Activated T-helper 1 cell treated with anti-CD3 and anti-CD28 coated beads, Interleukin-12 subunit alpha, Interleukin-12 subunit beta, Interleukin-2, Interleukin-4 antibody, amounts not matched to agents 30 ng/mL and 10 ng/mL and 1 ng/mL, durations not matched to agents 14 hours and 24 hours and 36 hours (primary cell): Measurements from ENCODE around the gene SND1. TPM values are rescaled to one million over a fixed set of nuclear protein-coding genes. Genes with fewer than 3 reads are reported as not detected.

Experiments used
- DNase-seq: peaks from one replicate; pipeline ENCODE4 v3.0.0; 2021; ENCODE audit warnings: low spot score
- H3K27ac Mint-ChIP-seq: one replicate; pipeline ENCODE4 v1.8.0; 2021; ENCODE audit warnings: mild to moderate bottlenecking, mixed read lengths
- H3K27me3 Mint-ChIP-seq: one replicate; pipeline ENCODE4 v1.8.0; 2022; ENCODE audit warnings: mild to moderate bottlenecking, moderate library complexity, mixed read lengths; ENCODE audit not compliant: insufficient read depth
- H3K36me3 Mint-ChIP-seq: one replicate; pipeline ENCODE4 v1.8.0; 2021; ENCODE audit warnings: low read depth, mixed read lengths
- H3K4me1 Mint-ChIP-seq: one replicate; pipeline ENCODE4 v1.8.0; 2021; ENCODE audit warnings: low read depth, mixed read lengths
- H3K4me3 Mint-ChIP-seq: one replicate; pipeline ENCODE4 v1.8.0; 2021; ENCODE audit warnings: mild to moderate bottlenecking, moderate library complexity, mixed read lengths
- H3K9me3 Mint-ChIP-seq: one replicate; pipeline ENCODE4 v1.8.0; 2021; ENCODE audit warnings: mixed read lengths
- intact Hi-C: fragments of 100-400 bp; cut with micrococcal nuclease; formaldehyde crosslinking; loops from one replicate; pipeline ENCODE4 v1.15.1; 2024
- total RNA-seq: library from RNA; stranded (reverse); gene quantifications from 2 replicates; pipeline ENCODE4 v1.2.3, GENCODE V29; 2022

The SND1 gene
- total RNA-seq, 1 donor from 2014 or later: 292 TPM

- Mint-ChIP-seq H3K4me1 (peaks cover 6% of the 10 kb centered on the region), H3K27ac (no peak overlapping the region), H3K9me3 (no peaks in the 10 kb centered on the region), H3K36me3 (peaks cover 43% of the 10 kb centered on the region), H3K27me3 (no peaks in the 10 kb centered on the region), H3K4me3 (no peak overlapping the region)
- no peak for DNase-seq
- intact Hi-C loops: no loop called here
Measured at GRCh38 chr7:127730658-127731276, 78.8 kb downstream of the SND1 start.

DNA sequence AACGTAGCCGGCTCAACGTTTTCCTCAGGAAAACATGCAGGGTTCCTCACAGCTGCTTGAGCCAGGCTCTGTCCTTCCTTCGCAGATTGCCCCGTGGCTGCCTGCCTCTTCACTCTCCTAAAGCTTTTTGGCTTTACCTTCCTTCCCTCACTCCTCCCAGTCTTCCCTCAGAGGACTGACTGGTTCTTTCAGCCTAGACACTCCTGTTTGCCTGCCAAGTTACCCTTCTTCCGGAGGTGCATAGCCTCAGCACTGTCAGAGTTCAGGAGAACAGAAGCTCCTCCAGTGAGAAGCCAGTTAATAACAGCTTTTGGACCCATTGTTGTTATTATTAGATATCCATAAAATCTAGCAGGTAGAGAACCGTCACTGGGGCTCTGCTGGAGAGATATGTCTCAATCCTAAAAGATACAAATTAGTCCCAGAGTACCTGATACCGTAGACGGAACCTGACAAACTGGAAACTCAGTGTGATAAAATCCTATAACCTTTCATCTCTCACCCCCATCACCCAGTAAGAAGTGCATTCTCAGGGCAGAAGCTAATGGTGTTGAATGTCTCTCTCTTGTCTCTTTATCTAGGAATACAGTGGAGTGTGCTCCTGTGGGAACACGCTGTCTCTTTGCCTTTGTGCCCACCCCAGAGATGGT, 79.6 kb downstream of the SND1 start:
- DNase-seq: no peak
- no peaks in the 10 kb centered on the region for H3K27me3 Mint-ChIP-seq
- H3K27ac Mint-ChIP-seq: no peak overlapping the region
- peaks cover 6% of the 10 kb centered on the region for H3K4me1 Mint-ChIP-seq
- peaks cover 42% of the 10 kb centered on the region for H3K36me3 Mint-ChIP-seq
- no peak overlapping the region for H3K4me3 Mint-ChIP-seq
- intact Hi-C loops: no loop called here
- no peaks in the 10 kb centered on the region for H3K9me3 Mint-ChIP-seq

- peaks cover 43% of the 10 kb centered on the region for H3K36me3 Mint-ChIP-seq
- no peak overlapping the region for H3K4me3 Mint-ChIP-seq
- intact Hi-C loops: no loop called here
- no peaks in the 10 kb centered on the region for H3K27me3 Mint-ChIP-seq
- no peak overlapping the region for H3K27ac Mint-ChIP-seq
- peaks cover 6% of the 10 kb centered on the region for H3K4me1 Mint-ChIP-seq
- H3K9me3 Mint-ChIP-seq: no peaks in the 10 kb centered on the region
- no peak for DNase-seq
Measured at GRCh38 chr7:127732306-127732705, 80.3 kb downstream of the SND1 start.

DNA sequence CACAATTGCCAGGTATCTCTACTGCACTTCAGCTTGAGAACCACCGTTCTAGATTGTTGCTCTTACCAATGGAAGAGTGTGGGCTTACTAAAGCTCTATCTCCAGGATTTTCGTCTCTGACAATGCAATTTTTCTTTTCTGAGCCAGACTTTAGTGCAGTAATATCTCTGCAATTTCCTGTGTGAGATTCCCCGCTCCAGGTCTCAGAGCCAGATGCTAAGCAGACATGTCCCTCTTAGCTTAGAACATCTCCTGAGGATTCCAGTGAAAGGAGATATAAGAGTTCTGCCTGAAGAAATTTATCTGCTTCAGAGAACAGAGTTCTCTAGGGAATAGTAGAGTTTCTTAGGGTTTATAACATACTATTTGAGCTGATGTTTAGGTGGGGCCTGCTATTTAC, 82.0 kb downstream of the SND1 start:
- Mint-ChIP-seq H3K4me1 (peaks cover 6% of the 10 kb centered on the region), H3K36me3 (peaks cover 35% of the 10 kb centered on the region), H3K4me3 (no peak overlapping the region), H3K27ac (no peak overlapping the region), H3K9me3 (no peaks in the 10 kb centered on the region), H3K27me3 (no peaks in the 10 kb centered on the region)
- DNase-seq: no peak
- intact Hi-C loops: no loop called here

DNA sequence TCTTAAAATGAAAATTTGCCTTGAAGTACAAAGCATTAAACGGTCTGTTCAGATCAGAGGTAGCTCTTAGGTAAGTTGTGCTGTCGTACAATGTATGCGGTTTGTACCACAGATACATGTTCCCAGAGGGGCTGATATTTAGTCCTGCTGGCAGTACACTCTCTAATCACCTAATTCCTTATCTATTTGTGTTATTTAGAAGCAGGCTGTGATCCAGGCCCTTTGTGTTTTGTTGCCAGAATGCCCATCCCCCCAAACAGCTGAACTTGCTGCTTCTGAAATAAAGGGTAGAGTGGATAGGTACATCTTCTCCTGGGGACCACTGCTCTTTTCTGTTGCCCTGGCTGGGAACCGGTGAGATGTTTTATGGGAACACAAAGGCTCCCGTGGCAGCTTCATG, 84.5 kb downstream of the SND1 start:
- Mint-ChIP-seq H3K4me1 (peaks cover 8% of the 10 kb centered on the region), H3K4me3 (no peak overlapping the region), H3K27me3 (no peaks in the 10 kb centered on the region), H3K27ac (no peak overlapping the region), H3K9me3 (no peaks in the 10 kb centered on the region), H3K36me3 (peaks cover 30% of the 10 kb centered on the region)
- no peak for DNase-seq
- intact Hi-C loops: no loop called here

GRCh38 chr7:127738859-127739258, 86.9 kb downstream of the SND1 start:
- H3K4me3 Mint-ChIP-seq: no peak overlapping the region

DNA sequence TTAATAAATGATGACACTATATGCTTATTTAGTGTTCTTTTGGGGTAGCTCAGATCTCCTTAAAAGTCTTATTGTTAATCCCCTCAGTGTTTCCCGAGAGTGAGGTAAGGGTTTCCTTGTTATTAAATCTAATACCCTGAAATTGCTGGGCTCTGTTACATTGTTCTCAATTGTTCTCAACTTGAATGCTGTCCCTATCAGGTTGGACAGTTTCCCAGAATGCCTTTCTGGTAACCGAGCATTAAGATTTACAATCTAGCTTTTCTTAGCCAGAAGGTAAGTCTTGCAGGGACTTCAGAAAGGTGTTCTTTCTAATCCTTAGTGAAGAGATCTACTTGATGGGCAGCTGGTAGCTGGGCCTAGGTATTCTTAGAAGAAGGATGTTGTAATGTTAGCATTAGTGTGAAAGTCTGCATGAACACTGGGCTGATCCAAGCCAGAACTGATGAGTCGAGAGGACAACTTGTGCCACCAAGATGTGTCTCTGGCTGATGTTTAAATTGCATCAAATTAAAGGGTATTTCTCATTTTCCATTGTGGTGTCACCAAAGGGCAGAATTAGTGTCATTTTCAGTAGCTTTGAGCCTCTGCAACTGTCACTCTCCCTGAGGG, 89.9 kb downstream of the SND1 start:
- Mint-ChIP-seq H3K27ac (no peak overlapping the region), H3K27me3 (no peaks in the 10 kb centered on the region), H3K36me3 (peaks cover 17% of the 10 kb centered on the region), H3K9me3 (no peaks in the 10 kb centered on the region), H3K4me3 (no peak overlapping the region), H3K4me1 (peaks cover 37% of the 10 kb centered on the region)
- intact Hi-C loops: no loop called here
- no peak for DNase-seq

More at GRCh38 chr7:127738859-127739258, 86.9 kb downstream of the SND1 start:
- H3K4me1 Mint-ChIP-seq: peaks cover 13% of the 10 kb centered on the region
- H3K27me3 Mint-ChIP-seq: no peaks in the 10 kb centered on the region
- H3K27ac Mint-ChIP-seq: no peak overlapping the region
- intact Hi-C loops: no loop called here
- no peaks in the 10 kb centered on the region for H3K9me3 Mint-ChIP-seq
- peaks cover 14% of the 10 kb centered on the region for H3K36me3 Mint-ChIP-seq
- no peak for DNase-seq

GRCh38 chr7:127745445-127745844, 93.5 kb downstream of the SND1 start:
- intact Hi-C loops: no loop called here
- Mint-ChIP-seq H3K27ac (no peak overlapping the region), H3K9me3 (no peaks in the 10 kb centered on the region), H3K4me3 (no peak overlapping the region), H3K4me1 (peaks cover 49% of the 10 kb centered on the region), H3K36me3 (peaks cover 29% of the 10 kb centered on the region), H3K27me3 (no peaks in the 10 kb centered on the region)
- DNase-seq: no peak

DNA sequence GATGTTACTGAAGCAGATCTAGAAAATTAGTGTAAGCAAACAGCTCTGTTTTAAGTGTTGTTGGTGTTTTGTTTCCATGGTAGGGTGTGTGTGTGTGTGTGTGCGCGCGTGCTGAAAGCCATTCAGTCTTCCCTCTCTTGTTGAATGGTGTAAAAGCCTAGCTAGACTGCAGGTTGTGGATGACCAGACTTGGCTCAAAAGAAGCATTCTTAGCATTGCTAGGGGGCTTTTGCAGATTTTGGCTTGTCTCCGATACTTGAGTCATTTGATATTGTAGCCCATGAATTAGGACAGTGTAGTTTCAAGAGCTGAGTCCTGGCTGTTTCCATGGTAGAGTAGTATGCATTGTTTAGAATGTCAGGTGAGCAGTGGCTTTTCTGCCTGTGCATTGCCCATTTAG, 99.1 kb downstream of the SND1 start:
- H3K9me3 Mint-ChIP-seq: no peaks in the 10 kb centered on the region
- H3K27ac Mint-ChIP-seq: no peak overlapping the region
- peaks cover 47% of the 10 kb centered on the region for H3K4me1 Mint-ChIP-seq
- no peak overlapping the region for H3K4me3 Mint-ChIP-seq
- H3K36me3 Mint-ChIP-seq: peaks cover 26% of the 10 kb centered on the region
- intact Hi-C loops: no loop called here
- no peak for DNase-seq
- H3K27me3 Mint-ChIP-seq: no peaks in the 10 kb centered on the region

- no peaks in the 10 kb centered on the region for H3K27me3 Mint-ChIP-seq
- peaks cover 24% of the 10 kb centered on the region for H3K36me3 Mint-ChIP-seq
- H3K4me1 Mint-ChIP-seq: peaks cover 41% of the 10 kb centered on the region
- peak overlapping the region; percentile 54 for H3K27ac Mint-ChIP-seq
- no peaks in the 10 kb centered on the region for H3K9me3 Mint-ChIP-seq
- intact Hi-C loops: loop anchor here (2.0 kb wide), 1 partner anchor 99 kb away; no protein-coding TSS in a partner anchor
- DNase-seq: no peak
- H3K4me3 Mint-ChIP-seq: no peak overlapping the region
Measured at GRCh38 chr7:127751490-127752448, 99.8 kb downstream of the SND1 start.

GRCh38 chr7:127752829-127753228, 100.8 kb downstream of the SND1 start:
- H3K4me1 Mint-ChIP-seq: peaks cover 45% of the 10 kb centered on the region
- H3K36me3 Mint-ChIP-seq: peaks cover 21% of the 10 kb centered on the region
- H3K27ac Mint-ChIP-seq: no peak overlapping the region
- intact Hi-C loops: loop anchor here (2.0 kb wide), 1 partner anchor 98 kb away; no protein-coding TSS in a partner anchor
- DNase-seq: no peak
- no peaks in the 10 kb centered on the region for H3K27me3 Mint-ChIP-seq
- no peak overlapping the region for H3K4me3 Mint-ChIP-seq
- no peaks in the 10 kb centered on the region for H3K9me3 Mint-ChIP-seq

DNA sequence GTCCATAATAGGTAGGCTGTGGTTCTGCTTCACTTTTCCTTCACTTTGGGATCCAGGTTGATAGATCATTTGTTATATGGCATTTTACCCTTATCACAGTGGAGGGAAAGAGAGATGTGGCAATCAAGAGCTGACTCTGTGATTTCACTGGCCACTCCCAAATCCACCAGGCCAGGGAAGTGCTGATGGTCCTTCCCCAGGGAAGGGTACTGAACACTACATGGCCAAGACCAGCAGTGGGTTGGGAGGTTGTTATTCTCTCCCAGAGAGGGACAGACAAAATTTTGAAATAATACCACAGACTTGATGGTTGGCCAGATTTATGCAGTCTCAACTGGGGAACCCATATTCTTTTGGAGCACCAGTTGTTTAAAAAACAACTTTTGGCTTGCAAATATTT, 102.5 kb downstream of the SND1 start:
- Mint-ChIP-seq H3K4me1 (peaks cover 39% of the 10 kb centered on the region), H3K27ac (no peak overlapping the region), H3K27me3 (no peaks in the 10 kb centered on the region), H3K9me3 (no peaks in the 10 kb centered on the region), H3K4me3 (no peak overlapping the region), H3K36me3 (peaks cover 11% of the 10 kb centered on the region)
- no peak for DNase-seq
- intact Hi-C loops: no loop called here
